Thyroid gland (tissue), 4 donors: ENCODE results near the gene METTL9. TPM values are rescaled to one million over a fixed set of nuclear protein-coding genes. Genes with fewer than 3 reads are reported as not detected.
A peak's percentile ranks its signal among the peaks of the same experiment; 100 is the strongest.
"Not testable (repeated sequence)": the region's sequence is repeated elsewhere in the genome, so short reads cannot be mapped to it uniquely, and the experiment has no call there.

Experiments used
- DNase-seq, 2 donors: peaks; one replicate each; pipeline ENCODE4 v3.0.0-alpha.2; 2019
- H3K27ac ChIP-seq, 3 donors: fragments of 200-600 bp; sonication (generic); 1 replicate in 2 of 3; 2 replicates in 1 of 3; pipeline ENCODE4 v1.5.1; 2016 to 2019; ENCODE audit warnings: mild to moderate bottlenecking in 1 of 3, moderate library complexity in 1 of 3
- H3K27me3 ChIP-seq: fragments of 200-600 bp; sonication (generic); one replicate; pipeline ENCODE4 v1.5.1; 2019
- H3K36me3 ChIP-seq, 2 donors: fragments of 200-600 bp; sonication (generic); one replicate each; pipeline ENCODE4 v1.5.1; 2016 to 2019
- H3K4me1 ChIP-seq, 2 donors: fragments of 200-600 bp; sonication (generic); one replicate each; pipeline ENCODE4 v1.5.1; 2017 to 2019
- H3K4me3 ChIP-seq, 3 donors: fragments of 200-600 bp; sonication (generic); replicated peaks in 1 of 3; 1 replicate in 2 of 3; 2 replicates in 1 of 3; pipeline ENCODE4 v1.5.1; 2016; ENCODE audit warnings: mild to moderate bottlenecking in 1 of 3
- H3K9me3 ChIP-seq: fragments of 200-600 bp; sonication (generic); one replicate; pipeline ENCODE4 v1.5.1; 2017
- CTCF ChIP-seq, 6 experiments: fragments of 200-600 bp in 3 of 6; fragments of 450-650 bp in 3 of 6; sonication (generic) in 3 of 6; IDR thresholded peaks; one replicate each; pipeline ENCODE4 v1.5.1; 2016 to 2019; ENCODE audit warnings: antibody characterized with exemption in 6 of 6, mild to moderate bottlenecking in 2 of 6, inconsistent platforms in 1 of 6, moderate library complexity in 1 of 6
- POLR2A ChIP-seq, 2 donors: fragments of 450-650 bp; IDR thresholded peaks; one replicate each; pipeline ENCODE4 v1.6.1; 2017; ENCODE audit warnings: antibody characterized with exemption in 2 of 2, mild to moderate bottlenecking in 2 of 2, moderate library complexity in 1 of 2
- WGBS, 2 donors: methylation state at CpG; one replicate each; pipeline ENCODE4 v1.1.5; 2017; 5-methylcytosine and 5-hydroxymethylcytosine counted together
- intact Hi-C: fragments of 100-400 bp; cut with DNase I; formaldehyde crosslinking; loops from one replicate; pipeline ENCODE4 v1.15.1; 2023
- total RNA-seq, 4 donors: library from RNA; depleted of rRNA; stranded (reverse); fragments of >200 nt; gene quantifications; one replicate each; pipeline ENCODE4 v1.2.3, GENCODE V29; 2016

METTL9 gene
- total RNA-seq, 4 donors from 2014 or later = 139 to 196 (median 181) TPM

- intact Hi-C loops = loop anchor here (5.0 kb wide), 1 partner anchor 39 kb away; no protein-coding TSS in a partner anchor
- H3K4me3 ChIP-seq = peak overlapping the region; percentile 70 to 95 (median 94)
- DNase-seq = peak in 1 of 2 donors; percentile 12
- H3K36me3 ChIP-seq = no peaks in the 10 kb centered on the region
- H3K4me1 ChIP-seq = peaks cover 7 to 30% of the 10 kb centered on the region in 2 donors
- H3K27me3 ChIP-seq = no peaks in the 10 kb centered on the region
- no peak for TF ChIP-seq CTCF (IDR thresholded peaks at IDR 0.05)
- TF ChIP-seq POLR2A (IDR thresholded peaks at IDR 0.05) = no peak
- peak overlapping the region; percentile 85 to 98 (median 95) for H3K27ac ChIP-seq
- WGBS, 2 donors = 1 to 2% methylated on average over 11 to 13 of the region's 13 CpGs
- no peaks in the 10 kb centered on the region for H3K9me3 ChIP-seq
Observed at GRCh38 chr16:21598701-21599121, 666 bp upstream of the METTL9 start.

- H3K9me3 ChIP-seq = no peaks in the 10 kb centered on the region
- WGBS, 2 donors = 1% methylated on average over 16 to 18 of the region's 52 CpGs
- peaks cover 11 to 36% of the 10 kb centered on the region in 2 donors for H3K4me1 ChIP-seq
- DNase-seq = peak in 1 of 2 donors; percentile 25
- no peaks in the 10 kb centered on the region for H3K27me3 ChIP-seq
- TF ChIP-seq POLR2A (IDR thresholded peaks at IDR 0.05) (peak in 1 of 2 donors; percentile 28), CTCF (IDR thresholded peaks at IDR 0.05) (no peak)
- H3K4me3 ChIP-seq = peak overlapping the region; percentile 77 to 95 (median 91)
- H3K27ac ChIP-seq = peak overlapping the region; percentile 85 to 98 (median 94)
- intact Hi-C loops = no loop called here
- H3K36me3 ChIP-seq = no peaks in the 10 kb centered on the region
Observed at GRCh38 chr16:21600031-21600773, 825 bp downstream of the METTL9 start.

GRCh38 chr16:21602785-21603184 is 3.4 kb downstream of the METTL9 start:
- intact Hi-C loops = no loop called here
- Histone ChIP-seq H3K4me3 (no peak overlapping the region), H3K27me3 (no peaks in the 10 kb centered on the region), H3K4me1 (peaks cover 20 to 52% of the 10 kb centered on the region in 2 donors), H3K36me3 (no peaks in the 10 kb centered on the region), H3K9me3 (no peaks in the 10 kb centered on the region), H3K27ac (no peak overlapping the region)
- DNase-seq = no peak
- WGBS, 2 donors = 96 to 98% methylated on average over 3 of the region's 3 CpGs
- TF ChIP-seq POLR2A (IDR thresholded peaks at IDR 0.05) = no peak
- no peak for TF ChIP-seq CTCF (IDR thresholded peaks at IDR 0.05)

- no peak overlapping the region for H3K4me3 ChIP-seq
- 12 to 13% methylated on average over 3 of the region's 3 CpGs for WGBS, 2 donors
- TF ChIP-seq POLR2A (IDR thresholded peaks at IDR 0.05) (no peak), CTCF (IDR thresholded peaks at IDR 0.05) (no peak)
- peak; percentile 30 to 35 for DNase-seq
- H3K27me3 ChIP-seq = no peaks in the 10 kb centered on the region
- H3K9me3 ChIP-seq = no peaks in the 10 kb centered on the region
- no peaks in the 10 kb centered on the region for H3K36me3 ChIP-seq
- H3K27ac ChIP-seq = peak overlapping the region in 1 of 3 donors; percentile 25
- intact Hi-C loops = no loop called here
- peaks cover 32 to 60% of the 10 kb centered on the region in 2 donors for H3K4me1 ChIP-seq
Observed at GRCh38 chr16:21603928-21604327, 4.6 kb downstream of the METTL9 start.

- H3K36me3 ChIP-seq, H3K27me3 ChIP-seq, intact Hi-C loops, H3K27ac ChIP-seq, H3K9me3 ChIP-seq, H3K4me3 ChIP-seq: not testable (repeated sequence)
- DNase-seq = peak in 1 of 2 donors; percentile 10
- WGBS, 2 donors = 90 to 97% methylated on average over 8 of the region's 8 CpGs
- H3K4me1 ChIP-seq = peaks cover 44 to 74% of the 10 kb centered on the region in 2 donors
Observed at GRCh38 chr16:21605848-21606247, 6.5 kb downstream of the METTL9 start.
